ENCODE results near the gene TTC28. TPM values are rescaled to one million over a fixed set of nuclear protein-coding genes. Genes with fewer than 3 reads are reported as not detected.

TTC28 gene
- total RNA-seq, 4 donors from 2014 or later = 35.1 to 138 (median 50.8) TPM

- ATAC-seq = no peak
- no peaks in the 10 kb centered on the region for H3K27me3 ChIP-seq
Observed at GRCh38 chr22:28589102-28589750, 90.4 kb downstream of the TTC28 start.

GRCh38 chr22:28585324-28585723 is 94.3 kb downstream of the TTC28 start:
- H3K27ac ChIP-seq = no peak overlapping the region
- H3K4me1 ChIP-seq = no peaks in the 10 kb centered on the region
- H3K9me3 ChIP-seq = no peaks in the 10 kb centered on the region
- TF ChIP-seq EP300 (IDR thresholded peaks at IDR 0.05) = no peak
- no peak for TF ChIP-seq POLR2A (IDR thresholded peaks at IDR 0.05)
- TF ChIP-seq POLR2AphosphoS5 (IDR thresholded peaks at IDR 0.05) = no peak
- no peak for TF ChIP-seq CTCF (IDR thresholded peaks at IDR 0.05)
- H3K36me3 ChIP-seq = no peaks in the 10 kb centered on the region
- H3K27me3 ChIP-seq = no peaks in the 10 kb centered on the region
- no peak overlapping the region for H3K4me3 ChIP-seq
- 85 to 94% methylated on average over 8 to 9 of the region's 11 CpGs for WGBS, 2 donors (ENCODE audit: low coverage in 1 of 2)
- no peak for ATAC-seq

More at GRCh38 chr22:28589102-28589750, 90.4 kb downstream of the TTC28 start:
- Histone ChIP-seq H3K4me3 (no peak overlapping the region), H3K9me3 (no peaks in the 10 kb centered on the region), H3K4me1 (no peaks in the 10 kb centered on the region), H3K27ac (no peak overlapping the region), H3K36me3 (no peaks in the 10 kb centered on the region)
- 90 to 100% methylated on average over 1 of the region's 2 CpGs for WGBS, 2 donors (ENCODE audit: low coverage in 1 of 2)
- TF ChIP-seq CTCF (IDR thresholded peaks at IDR 0.05) (no peak), POLR2A (IDR thresholded peaks at IDR 0.05) (no peak), POLR2AphosphoS5 (IDR thresholded peaks at IDR 0.05) (no peak), EP300 (IDR thresholded peaks at IDR 0.05) (no peak)

GRCh38 chr22:28582806-28583205 is 96.8 kb downstream of the TTC28 start:
- H3K27me3 ChIP-seq = no peaks in the 10 kb centered on the region
- H3K9me3 ChIP-seq = no peaks in the 10 kb centered on the region
- TF ChIP-seq POLR2AphosphoS5 (IDR thresholded peaks at IDR 0.05) (no peak), CTCF (IDR thresholded peaks at IDR 0.05) (no peak)
- H3K4me3 ChIP-seq = no peak overlapping the region
- 77% methylated on average over 3 of the region's 3 CpGs for WGBS, 2 donors (ENCODE audit: low coverage in 1 of 2)
- no peaks in the 10 kb centered on the region for H3K4me1 ChIP-seq
- no peak overlapping the region for H3K27ac ChIP-seq
- H3K36me3 ChIP-seq = no peaks in the 10 kb centered on the region
- no peak for ATAC-seq

DNA sequence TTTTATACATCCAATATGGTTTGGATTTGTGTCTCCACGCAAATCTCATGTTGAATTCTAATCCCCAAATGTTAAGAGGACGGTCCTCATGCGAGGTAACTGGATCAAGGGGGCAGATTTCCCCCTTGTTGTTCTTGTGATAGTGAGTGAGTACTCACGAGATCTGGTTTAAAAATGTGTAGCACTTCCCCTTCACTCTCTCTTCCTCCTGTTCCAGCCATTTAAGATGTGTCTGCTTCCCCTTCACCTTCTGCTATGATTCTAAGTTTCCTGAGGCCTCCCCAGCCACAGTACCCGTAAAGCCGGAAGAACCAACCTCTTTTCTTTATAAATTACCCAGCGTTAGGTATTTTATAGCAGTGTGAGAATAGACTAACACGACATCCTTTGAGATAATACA is 98.6 kb downstream of the TTC28 start:
- Histone ChIP-seq H3K9me3 (no peaks in the 10 kb centered on the region), H3K27me3 (no peaks in the 10 kb centered on the region), H3K4me1 (no peaks in the 10 kb centered on the region), H3K4me3 (no peak overlapping the region), H3K27ac (no peak overlapping the region), H3K36me3 (no peaks in the 10 kb centered on the region)
- WGBS, 2 donors (ENCODE audit: low coverage in 1 of 2) = 88 to 90% methylated on average over 7 to 8 of the region's 8 CpGs
- TF ChIP-seq POLR2AphosphoS5 (IDR thresholded peaks at IDR 0.05) (no peak), POLR2A (IDR thresholded peaks at IDR 0.05) (no peak), EP300 (IDR thresholded peaks at IDR 0.05) (no peak), CTCF (IDR thresholded peaks at IDR 0.05) (no peak)
- ATAC-seq = no peak

GRCh38 chr22:28576162-28576561 is 103.5 kb downstream of the TTC28 start:
- Histone ChIP-seq H3K9me3 (no peaks in the 10 kb centered on the region), H3K27ac (no peak overlapping the region), H3K4me3 (no peak overlapping the region), H3K4me1 (no peaks in the 10 kb centered on the region), H3K36me3 (no peaks in the 10 kb centered on the region), H3K27me3 (no peaks in the 10 kb centered on the region)
- no peak for TF ChIP-seq POLR2A (IDR thresholded peaks at IDR 0.05)
- TF ChIP-seq CTCF (IDR thresholded peaks at IDR 0.05) = no peak
- TF ChIP-seq EP300 (IDR thresholded peaks at IDR 0.05) = no peak
- no peak for TF ChIP-seq POLR2AphosphoS5 (IDR thresholded peaks at IDR 0.05)
- no peak for ATAC-seq
- 67 to 97% methylated on average over 2 to 3 of the region's 3 CpGs for WGBS, 2 donors (ENCODE audit: low coverage in 1 of 2)

Data from gastroesophageal sphincter (tissue), 4 donors.